Activated B cell treated with CpG ODN at 0.5 μM for 24 hours (primary cell): Measurements from ENCODE around the gene SDHAF2. TPM values are rescaled to one million over a fixed set of nuclear protein-coding genes. Genes with fewer than 3 reads are reported as not detected.
"Not testable (repeated sequence)": the region's sequence is repeated elsewhere in the genome, so short reads cannot be mapped to it uniquely, and the experiment has no call there.

ENCODE experiments used
- ATAC-seq: fragments of 200-7000 bp; cut with Tn5 transposase; one replicate; pipeline ENCODE4 v1.10.0; 2021; ENCODE audit warnings: low read depth, mild to moderate bottlenecking, moderate library complexity
- CTCF ChIA-PET: fragments of 350-600 bp; sonication (Branson Sonifier 250); formaldehyde crosslinking; loops from one replicate; lab custom pipeline; 2021; ENCODE audit warnings: antibody characterized with exemption; lab: Charles Lee
- POLR2A ChIA-PET: fragments of 350-600 bp; sonication (Branson Sonifier 250); formaldehyde crosslinking; loops from one replicate; lab custom pipeline; 2021; ENCODE audit warnings: antibody characterized with exemption; lab: Charles Lee
- DNase-seq: peaks from one replicate; pipeline ENCODE4 v3.0.0; 2022
- H3K27ac Mint-ChIP-seq: one replicate; pipeline ENCODE4 v1.8.0; 2020; ENCODE audit warnings: mixed read lengths
- H3K27me3 Mint-ChIP-seq: one replicate; pipeline ENCODE4 v1.8.0; 2021; ENCODE audit warnings: mixed read lengths
- H3K36me3 Mint-ChIP-seq: one replicate; pipeline ENCODE4 v1.8.0; 2021; ENCODE audit warnings: low read depth, mixed read lengths
- H3K4me1 Mint-ChIP-seq: one replicate; pipeline ENCODE4 v1.8.0; 2021; ENCODE audit warnings: mixed read lengths
- H3K4me3 Mint-ChIP-seq: one replicate; pipeline ENCODE4 v1.8.0; 2020; ENCODE audit warnings: mild to moderate bottlenecking, mixed read lengths
- H3K9me3 Mint-ChIP-seq: one replicate; pipeline ENCODE4 v1.8.0; 2020; ENCODE audit warnings: mixed read lengths
- intact Hi-C: fragments of 100-400 bp; cut with micrococcal nuclease; formaldehyde crosslinking; loops from one replicate; pipeline ENCODE4 v1.15.1; 2024
- total RNA-seq: library from RNA; stranded (reverse); gene quantifications from 2 replicates; pipeline ENCODE4 v1.2.3, GENCODE V29; 2022
- TF ChIP-seq, protein P1 (sequence below): fragments of 200-600 bp; IDR thresholded peaks from one replicate; pipeline ENCODE4 v1.8.0; 2022; ENCODE audit warnings: antibody characterized with exemption, mild to moderate bottlenecking

SDHAF2 gene
- total RNA-seq, 1 donor from 2014 or later = 51.0 TPM

DNA sequence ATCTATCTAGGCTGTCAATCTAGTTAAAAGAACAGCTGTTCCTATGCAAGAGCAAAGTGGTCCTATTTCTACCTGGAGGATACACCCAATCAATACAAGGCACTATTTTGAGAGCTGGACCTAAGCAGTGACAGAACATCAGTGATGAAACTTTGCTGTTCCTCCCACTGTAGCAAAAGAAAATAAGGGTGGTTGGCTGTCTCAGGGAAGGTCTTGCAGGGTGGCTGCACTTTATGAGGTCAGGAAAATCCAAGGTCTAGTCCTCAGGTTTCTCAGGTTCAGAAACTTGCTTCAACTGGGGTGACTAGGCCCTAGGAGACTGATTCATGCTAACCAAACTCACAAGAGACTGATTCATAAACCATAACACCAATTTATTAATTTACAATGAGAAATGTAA, 11.8 kb upstream of the SDHAF2 start:
- ATAC-seq (no peak), DNase-seq (no peak)
- peaks cover 17% of the 10 kb centered on the region for H3K4me1 Mint-ChIP-seq
- POLR2A ChIA-PET = interaction anchor here (1.5 kb wide), 1 partner anchor 11 kb away, joined by 5 read pairs; no protein-coding TSS in a partner anchor
- H3K4me3 Mint-ChIP-seq = no peak overlapping the region
- H3K9me3 Mint-ChIP-seq = no peaks in the 10 kb centered on the region
- intact Hi-C loops = no loop called here
- CTCF ChIA-PET = interaction anchor here (1.3 kb wide), 1 partner anchor 18 kb away, joined by 3 read pairs; no protein-coding TSS in a partner anchor
- H3K36me3 Mint-ChIP-seq = peaks cover 94% of the 10 kb centered on the region
- H3K27ac Mint-ChIP-seq = no peak overlapping the region
- no peaks in the 10 kb centered on the region for H3K27me3 Mint-ChIP-seq
- TF ChIP-seq, protein P1, sequence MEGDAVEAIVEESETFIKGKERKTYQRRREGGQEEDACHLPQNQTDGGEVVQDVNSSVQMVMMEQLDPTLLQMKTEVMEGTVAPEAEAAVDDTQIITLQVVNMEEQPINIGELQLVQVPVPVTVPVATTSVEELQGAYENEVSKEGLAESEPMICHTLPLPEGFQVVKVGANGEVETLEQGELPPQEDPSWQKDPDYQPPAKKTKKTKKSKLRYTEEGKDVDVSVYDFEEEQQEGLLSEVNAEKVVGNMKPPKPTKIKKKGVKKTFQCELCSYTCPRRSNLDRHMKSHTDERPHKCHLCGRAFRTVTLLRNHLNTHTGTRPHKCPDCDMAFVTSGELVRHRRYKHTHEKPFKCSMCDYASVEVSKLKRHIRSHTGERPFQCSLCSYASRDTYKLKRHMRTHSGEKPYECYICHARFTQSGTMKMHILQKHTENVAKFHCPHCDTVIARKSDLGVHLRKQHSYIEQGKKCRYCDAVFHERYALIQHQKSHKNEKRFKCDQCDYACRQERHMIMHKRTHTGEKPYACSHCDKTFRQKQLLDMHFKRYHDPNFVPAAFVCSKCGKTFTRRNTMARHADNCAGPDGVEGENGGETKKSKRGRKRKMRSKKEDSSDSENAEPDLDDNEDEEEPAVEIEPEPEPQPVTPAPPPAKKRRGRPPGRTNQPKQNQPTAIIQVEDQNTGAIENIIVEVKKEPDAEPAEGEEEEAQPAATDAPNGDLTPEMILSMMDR = no peak

DNA sequence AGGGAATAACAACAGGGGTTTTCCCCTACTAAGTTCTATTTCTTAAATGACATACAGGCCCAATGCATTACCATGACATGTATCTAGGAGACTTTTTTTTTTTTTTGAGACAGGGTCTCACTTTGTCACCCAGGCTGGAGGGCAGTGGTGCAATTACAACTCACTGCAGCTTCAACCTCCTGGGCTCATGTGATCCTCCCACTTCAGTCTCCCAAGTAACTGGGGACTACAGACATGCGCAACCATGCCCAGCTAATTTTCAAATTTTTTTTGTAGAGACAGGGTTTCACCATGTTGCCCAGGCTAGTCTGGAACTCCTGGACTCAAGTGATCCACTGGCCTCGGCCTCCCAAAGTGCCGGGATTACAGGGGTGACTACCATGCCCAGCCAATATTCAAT, 7.7 kb upstream of the SDHAF2 start:
- Mint-ChIP-seq H3K4me1 (peaks cover 30% of the 10 kb centered on the region), H3K9me3 (no peaks in the 10 kb centered on the region), H3K27me3 (no peaks in the 10 kb centered on the region), H3K4me3 (no peak overlapping the region), H3K36me3 (peaks cover 95% of the 10 kb centered on the region), H3K27ac (no peak overlapping the region)
- intact Hi-C loops = no loop called here
- POLR2A ChIA-PET = no interaction called here
- CTCF ChIA-PET = interaction anchor here (1.1 to 1.3 kb wide), 2 partner anchors 13 to 86 kb away, joined by 3 read pairs; no protein-coding TSS in a partner anchor
- no peak for ATAC-seq
- TF ChIP-seq, protein P1 = no peak
- no peak for DNase-seq

DNA sequence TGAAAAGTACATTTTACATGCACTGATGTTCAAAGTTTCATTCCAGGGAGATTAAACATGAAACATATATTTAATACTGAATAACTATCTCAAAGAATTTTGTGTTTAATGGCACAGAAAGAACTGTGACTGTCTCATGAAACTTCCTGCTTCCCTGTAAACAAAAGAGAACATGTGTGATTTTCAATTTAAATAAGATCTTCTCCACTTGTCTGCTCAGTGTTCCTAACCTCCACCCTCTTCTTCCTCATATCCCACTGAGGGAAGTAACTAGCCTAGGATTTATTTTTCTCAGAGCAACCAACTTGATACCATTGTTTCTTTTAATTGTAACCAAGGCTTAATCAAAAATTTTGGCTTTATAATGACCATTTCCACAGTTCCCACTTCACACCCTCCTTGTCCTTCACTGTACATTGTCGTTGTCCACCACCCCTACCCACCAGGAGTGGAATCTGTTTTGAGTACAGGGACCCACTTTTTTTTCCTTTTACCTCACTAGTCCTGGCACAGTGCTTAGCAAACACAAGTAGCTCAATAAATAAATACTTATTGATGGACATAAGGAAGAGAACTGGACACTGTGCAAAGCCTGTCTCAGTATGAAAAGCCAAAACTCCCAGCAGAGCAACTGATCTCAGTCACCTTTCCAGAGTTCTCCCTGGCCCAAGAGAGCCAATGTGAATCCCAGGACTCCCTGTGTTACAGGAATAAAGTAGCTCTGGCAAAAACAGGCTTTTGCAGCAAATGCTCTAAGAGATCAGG, 4.4 kb upstream of the SDHAF2 start:
- DNase-seq (no peak), ATAC-seq (no peak)
- TF ChIP-seq, protein P1 = no peak
- ChIA-PET POLR2A (no interaction called here), CTCF (interaction anchor here (1.1 to 2.2 kb wide), 2 partner anchors 10 to 32 kb away, joined by 3 to 8 read pairs; no protein-coding TSS in a partner anchor)
- Mint-ChIP-seq H3K4me3 (no peak overlapping the region), H3K4me1 (peaks cover 43% of the 10 kb centered on the region), H3K36me3 (peaks cover 83% of the 10 kb centered on the region), H3K27me3 (no peaks in the 10 kb centered on the region), H3K9me3 (no peaks in the 10 kb centered on the region), H3K27ac (no peak overlapping the region)
- intact Hi-C loops = loop anchor here (5.0 kb wide), 2 partner anchors 263 to 513 kb away; partner anchors contain the start of genes TMEM109 and VPS37C

DNA sequence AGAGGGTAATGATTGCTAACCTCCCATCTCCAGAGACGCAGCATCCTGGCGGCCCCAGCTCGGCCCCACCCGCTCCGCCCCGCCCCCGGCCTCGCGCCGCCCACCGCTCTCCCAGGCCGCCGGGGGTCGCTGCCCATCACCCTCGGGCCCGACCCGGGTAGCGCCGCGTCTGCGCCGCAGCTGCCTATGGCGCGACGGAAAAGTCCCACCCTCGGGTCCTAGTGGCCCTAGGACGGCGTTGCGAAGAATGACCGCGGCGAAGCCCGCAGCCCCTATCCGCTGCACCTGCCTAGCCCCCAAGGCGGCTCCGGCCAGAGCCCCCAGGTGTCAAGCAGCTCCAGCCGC, 606 bp upstream of the SDHAF2 start:
- ChIA-PET CTCF (interaction anchor here (1.4 to 3.2 kb wide), 4 partner anchors 37 to 93 kb away, joined by 4 to 9 read pairs (median 6); partner anchors contain the start of gene TMEM216), POLR2A (interaction anchor here (0.6 to 3.7 kb wide), 21 partner anchors 11 to 1814 kb away, joined by 3 to 50 read pairs (median 5); partner anchors contain the start of genes CYB561A3, DDB1, OSBP and TKFC)
- no peaks in the 10 kb centered on the region for H3K9me3 Mint-ChIP-seq
- intact Hi-C loops = loop anchor here (1.0 to 5.0 kb wide), 5 partner anchors 37 to 517 kb away; partner anchors contain the start of genes DDB1, TKFC, TMEM109 and TMEM216
- H3K4me1 Mint-ChIP-seq = peaks cover 62% of the 10 kb centered on the region
- H3K27me3 Mint-ChIP-seq = no peaks in the 10 kb centered on the region
- TF ChIP-seq, protein P1 = no peak
- ATAC-seq = peak; percentile 69
- H3K36me3 Mint-ChIP-seq = peaks cover 64% of the 10 kb centered on the region
- peak; percentile 77 for DNase-seq
- H3K27ac Mint-ChIP-seq = peak overlapping the region; percentile 99
- peak overlapping the region; percentile 99 for H3K4me3 Mint-ChIP-seq

DNA sequence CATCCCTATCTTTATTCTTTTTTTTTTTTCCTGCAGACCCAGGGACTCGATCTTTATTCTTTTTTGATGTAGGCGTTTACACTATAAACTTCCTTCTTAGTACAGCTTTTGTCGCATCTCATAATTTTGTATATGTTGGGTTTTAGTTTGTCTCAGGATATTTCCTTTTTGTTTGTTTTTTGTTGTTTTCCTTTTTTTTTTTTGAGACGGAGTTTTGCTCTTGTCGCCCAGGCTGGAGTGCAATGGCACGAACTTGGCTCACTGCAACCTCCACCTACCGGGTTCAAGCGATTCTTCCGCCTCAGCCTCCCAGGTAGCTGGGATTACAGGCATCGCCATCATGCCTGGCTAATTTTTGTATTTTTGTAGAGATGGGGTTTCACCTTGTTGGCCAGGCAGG, 915 bp downstream of the SDHAF2 start:
- CTCF ChIA-PET = interaction anchor here (2.1 kb wide), 1 partner anchor 86 kb away, joined by 4 read pairs; no protein-coding TSS in a partner anchor
- DNase-seq, intact Hi-C loops, ATAC-seq, H3K27me3 Mint-ChIP-seq, H3K9me3 Mint-ChIP-seq: not testable (repeated sequence)
- POLR2A ChIA-PET = interaction anchor here (1.0 to 3.7 kb wide), 10 partner anchors 15 to 536 kb away, joined by 3 to 50 read pairs (median 10); partner anchors contain the start of genes CYB561A3, DDB1, FTH1 and TKFC
- H3K27ac Mint-ChIP-seq = peak overlapping the region; percentile 99
- H3K36me3 Mint-ChIP-seq = peaks cover 55% of the 10 kb centered on the region
- H3K4me3 Mint-ChIP-seq = peak overlapping the region; percentile 99
- H3K4me1 Mint-ChIP-seq = peaks cover 59% of the 10 kb centered on the region
